Fibroblast of lung (primary cell): ENCODE data around the gene SLC4A2.

ENCODE experiments used
- CTCF ChIP-seq, 2 donors: IDR thresholded peaks in 1 of 2; conservative IDR thresholded peaks in 1 of 2; 1 replicate in 1 of 2; 2 replicates in 1 of 2; pipeline ENCODE4 v1.5.1; 2011 to 2012; ENCODE audit warnings: low read length in 2 of 2, control low read depth in 1 of 2, inconsistent platforms in 1 of 2, low read depth in 1 of 2, mild to moderate bottlenecking in 1 of 2
- EZH2 ChIP-seq: IDR thresholded peaks from 2 replicates; pipeline ENCODE4 v1.5.1; 2012; ENCODE audit warnings: low read length, control low read depth, mild to moderate bottlenecking; ENCODE audit errors: missing control alignments

DNA sequence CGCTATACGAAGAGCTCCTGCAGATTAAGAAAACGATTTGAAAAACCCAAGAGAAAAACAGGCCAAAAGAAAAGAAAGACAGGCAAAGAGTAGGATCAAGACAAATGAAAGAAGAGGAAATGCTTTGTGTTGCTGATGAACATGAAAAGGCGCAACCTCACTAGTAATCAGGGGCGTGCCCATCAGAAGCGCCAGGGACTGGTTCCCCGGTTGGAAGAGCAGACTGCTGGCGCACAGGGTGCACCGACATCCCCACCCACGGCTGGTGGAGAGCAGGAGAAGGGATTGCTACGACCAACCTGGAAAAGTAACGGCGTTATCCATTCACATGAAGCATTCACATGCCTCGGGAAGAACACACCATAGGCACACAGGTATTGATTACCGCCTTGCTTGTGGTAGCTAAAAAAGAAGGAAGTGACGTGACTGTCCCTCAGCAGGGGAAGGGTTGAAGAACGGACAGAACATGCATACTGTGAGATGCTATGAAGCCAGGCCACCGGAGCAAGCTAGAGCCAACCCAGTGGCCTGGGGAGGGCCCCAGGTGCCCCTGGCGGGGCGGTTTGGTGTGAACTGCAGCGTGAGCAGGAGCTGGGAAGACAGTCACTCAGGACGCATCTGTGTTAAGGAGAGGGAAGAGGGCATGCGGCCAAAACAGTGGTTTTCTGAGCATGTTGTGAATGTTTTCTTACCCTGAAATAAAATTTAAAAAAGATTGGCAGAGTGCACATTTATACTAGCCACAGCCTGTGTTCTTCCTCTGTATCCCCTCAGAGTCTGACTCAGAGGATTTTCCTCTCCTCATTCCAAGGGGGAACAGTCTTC is 45.2 kb downstream of the SLC4A2 start:
- no peak for TF ChIP-seq CTCF (conservative IDR thresholded peaks at IDR 0.05 in 1 of 2, IDR thresholded peaks at IDR 0.05 in 1 of 2; ENCODE audit: low read depth in 1 of 2, low read length in 2 of 2)
- no peak for TF ChIP-seq EZH2
